NCI-H526 treated with DMSO at 0.1 percent for 48 hours (cell line): ENCODE data around the gene SEC14L3.
A peak's percentile ranks its signal among the peaks of the same experiment; 100 is the strongest.

Source experiments
- DNase-seq: peaks from one replicate; lab custom pipeline; 2025; lab: John Stamatoyannopoulos, UW

Gene SEC14L3

GRCh38 chr22:30444632-30445437 lies 27.0 kb downstream of the SEC14L3 start:
- peak; percentile 27 for DNase-seq

- no peak for DNase-seq
Measured at GRCh38 chr22:30441088-30441487, 30.7 kb downstream of the SEC14L3 start.

GRCh38 chr22:30439836-30440235 lies 32.0 kb downstream of the SEC14L3 start:
- DNase-seq = no peak

GRCh38 chr22:30439226-30439625 lies 32.6 kb downstream of the SEC14L3 start:
- DNase-seq = no peak

- DNase-seq = no peak
Measured at GRCh38 chr22:30438559-30438958, 33.3 kb downstream of the SEC14L3 start.

- DNase-seq = no peak
Measured at GRCh38 chr22:30436196-30436595, 35.6 kb downstream of the SEC14L3 start.

GRCh38 chr22:30435674-30436126 lies 36.1 kb downstream of the SEC14L3 start:
- DNase-seq = no peak

- no peak for DNase-seq
Measured at GRCh38 chr22:30434843-30435242, 37.0 kb downstream of the SEC14L3 start.

- DNase-seq = no peak
Measured at GRCh38 chr22:30433773-30434172, 38.0 kb downstream of the SEC14L3 start.

- DNase-seq = no peak
Measured at GRCh38 chr22:30433227-30433626, 38.6 kb downstream of the SEC14L3 start.

GRCh38 chr22:30432520-30432919 lies 39.3 kb downstream of the SEC14L3 start:
- no peak for DNase-seq

GRCh38 chr22:30432096-30432495 lies 39.7 kb downstream of the SEC14L3 start:
- no peak for DNase-seq

- DNase-seq = no peak
Measured at GRCh38 chr22:30430933-30431332, 40.9 kb downstream of the SEC14L3 start.

GRCh38 chr22:30429887-30430286 lies 41.9 kb downstream of the SEC14L3 start:
- DNase-seq = no peak

- no peak for DNase-seq
Measured at GRCh38 chr22:30427871-30428270, 43.9 kb downstream of the SEC14L3 start.

GRCh38 chr22:30426388-30427353 lies 45.1 kb downstream of the SEC14L3 start:
- DNase-seq = peak; percentile 74

- peak; percentile 56 for DNase-seq
Measured at GRCh38 chr22:30425616-30426387, 46.0 kb downstream of the SEC14L3 start, which contains the start of gene MTFP1. MTFP1 (plus strand) TSS chr22:30425768; CDS start chr22:30425880, 112 bp downstream.

- DNase-seq = no peak
Measured at GRCh38 chr22:30425327-30425615, 46.5 kb downstream of the SEC14L3 start.

GRCh38 chr22:30424534-30425326 lies 47.1 kb downstream of the SEC14L3 start:
- no peak for DNase-seq

GRCh38 chr22:30423959-30424533 lies 47.8 kb downstream of the SEC14L3 start:
- peak; percentile 98 for DNase-seq
